GM23338 (cell line): ENCODE measurements around the gene UPF2. TPM values are rescaled to one million over a fixed set of nuclear protein-coding genes. Genes with fewer than 3 reads are reported as not detected.

Experiments used
- ATAC-seq: fragments of 200-7000 bp; cut with Tn5 transposase; 3 replicates; pipeline ENCODE4 v1.9.1; 2020
- DNase-seq: peaks from one replicate; pipeline ENCODE4 v3.0.0-alpha.2; 2015; ENCODE audit warnings: low spot score
- H2AFZ ChIP-seq: fragments of 200-600 bp; sonication (generic); 2 replicates; pipeline ENCODE4 v1.8.0; 2016; ENCODE audit warnings: antibody characterized with exemption, mild to moderate bottlenecking, moderate library complexity
- H3F3A ChIP-seq: fragments of 200-600 bp; sonication (generic); replicated peaks from 2 replicates; pipeline ENCODE4 v1.8.0; 2017; ENCODE audit warnings: antibody characterized with exemption, mixed run types, low read depth
- H3K27ac ChIP-seq: fragments of 200-600 bp; sonication (generic); 2 replicates; pipeline ENCODE4 v1.6.1; 2016; ENCODE audit warnings: low read depth
- H3K27me3 ChIP-seq: fragments of 200-600 bp; sonication (generic); 2 replicates; pipeline ENCODE4 v1.8.0; 2016; ENCODE audit warnings: mild to moderate bottlenecking, mixed run types, moderate library complexity; ENCODE audit not compliant: insufficient read depth
- H3K36me3 ChIP-seq: fragments of 200-600 bp; sonication (generic); 2 replicates; pipeline ENCODE4 v1.8.0; 2016; ENCODE audit warnings: mild to moderate bottlenecking; ENCODE audit not compliant: insufficient read depth
- H3K4me1 ChIP-seq: fragments of 200-600 bp; sonication (generic); 2 replicates; pipeline ENCODE4 v1.8.0; 2016; ENCODE audit warnings: mild to moderate bottlenecking, moderate library complexity; ENCODE audit not compliant: insufficient read depth
- H3K4me2 ChIP-seq: fragments of 200-600 bp; sonication (generic); 2 replicates; pipeline ENCODE4 v1.7.1; 2017; ENCODE audit warnings: mixed run types
- H3K4me3 ChIP-seq: fragments of 200-600 bp; sonication (generic); 2 replicates; pipeline ENCODE4 v1.6.1; 2016; ENCODE audit warnings: mixed run types
- H3K79me2 ChIP-seq: fragments of 200-600 bp; sonication (generic); replicated peaks from 2 replicates; pipeline ENCODE4 v1.8.0; 2017; ENCODE audit warnings: mild to moderate bottlenecking; ENCODE audit not compliant: insufficient read depth
- H3K9me2 ChIP-seq: fragments of 200-600 bp; sonication (generic); 2 replicates; pipeline ENCODE4 v1.8.0; 2017; ENCODE audit not compliant: insufficient read depth
- H4K20me1 ChIP-seq: fragments of 200-600 bp; sonication (generic); replicated peaks from 2 replicates; pipeline ENCODE4 v1.8.0; 2017; ENCODE audit warnings: mild to moderate bottlenecking; ENCODE audit not compliant: insufficient read depth
- H3K27ac Mint-ChIP-seq: 2 replicates; pipeline ENCODE4 v1.8.0; 2020; ENCODE audit warnings: inconsistent platforms, mild to moderate bottlenecking, moderate library complexity, mixed read lengths
- H3K27me3 Mint-ChIP-seq: 3 replicates; pipeline ENCODE4 v1.8.0; 2022; ENCODE audit warnings: low read depth, mild to moderate bottlenecking, moderate library complexity, mixed read lengths, inconsistent platforms; ENCODE audit not compliant: insufficient read depth, poor library complexity
- H3K36me3 Mint-ChIP-seq: 3 replicates; pipeline ENCODE4 v1.8.0; 2021; ENCODE audit warnings: low read depth, mild to moderate bottlenecking, inconsistent platforms, moderate library complexity, mixed read lengths
- H3K4me1 Mint-ChIP-seq: 3 replicates; pipeline ENCODE4 v1.8.0; 2020; ENCODE audit warnings: mild to moderate bottlenecking, inconsistent platforms, mixed read lengths
- H3K4me3 Mint-ChIP-seq: 3 replicates; pipeline ENCODE4 v1.8.0; 2021; ENCODE audit warnings: moderate library complexity, mild to moderate bottlenecking, inconsistent platforms, mixed read lengths
- H3K9me3 Mint-ChIP-seq: 3 replicates; pipeline ENCODE4 v1.8.0; 2020; ENCODE audit warnings: moderate library complexity, mild to moderate bottlenecking, inconsistent platforms, mixed read lengths
- CREB1 ChIP-seq: fragments of 250-450 bp; sonication (Bioruptor Pico); IDR thresholded peaks from 2 replicates; pipeline ENCODE4 v1.5.0; 2020; ENCODE audit warnings: low read depth, mild to moderate bottlenecking, moderate library complexity
- CTCF ChIP-seq, 2 experiments: fragments of 200-600 bp in 1 of 2; sonication (generic) in 1 of 2; conservative IDR thresholded peaks; 2 replicates each; pipeline versions ENCODE4 v1.5.1 to v1.6.1; 2016 to 2017; ENCODE audit warnings: antibody characterized with exemption in 2 of 2, low read depth in 2 of 2, mild to moderate bottlenecking in 2 of 2, moderate library complexity in 1 of 2
- EZH2 ChIP-seq: fragments of 200-600 bp; sonication (generic); IDR thresholded peaks from one replicate; pipeline ENCODE4 v1.8.0; 2017; ENCODE audit warnings: antibody characterized with exemption, mild to moderate bottlenecking, low read depth; ENCODE audit not compliant: unreplicated experiment
- EZH2phosphoT487 ChIP-seq: fragments of 200-600 bp; sonication (generic); IDR thresholded peaks from one replicate; pipeline ENCODE4 v1.8.1; 2018; ENCODE audit warnings: antibody characterized with exemption; ENCODE audit not compliant: unreplicated experiment
- JUNB ChIP-seq: IDR thresholded peaks from one replicate; pipeline ENCODE4 v1.6.1; 2016; ENCODE audit warnings: antibody characterized with exemption; ENCODE audit not compliant: unreplicated experiment
- NANOG ChIP-seq: IDR thresholded peaks from 2 replicates; pipeline ENCODE4 v1.6.1; 2016; ENCODE audit warnings: antibody characterized with exemption, borderline replicate concordance
- POLR2AphosphoS5 ChIP-seq: IDR thresholded peaks from 2 replicates; pipeline ENCODE4 v1.6.1; 2016; ENCODE audit warnings: antibody characterized with exemption, low read depth
- REST ChIP-seq: IDR thresholded peaks from one replicate; pipeline ENCODE4 v1.6.1; 2018; ENCODE audit warnings: antibody characterized with exemption; ENCODE audit not compliant: unreplicated experiment
- ZNF114 ChIP-seq: fragments of 250-450 bp; sonication (Bioruptor Pico); IDR thresholded peaks from 2 replicates; pipeline ENCODE4 v1.5.0; 2020; ENCODE audit warnings: mild to moderate bottlenecking, moderate library complexity
- ZNF331 ChIP-seq: fragments of 250-450 bp; sonication (Bioruptor Pico); IDR thresholded peaks from 2 replicates; pipeline ENCODE4 v1.5.0; 2020; ENCODE audit warnings: low read depth, mild to moderate bottlenecking, moderate library complexity
- polyA plus RNA-seq: library from polyadenylated mRNA; unstranded; fragments of >200 nt; fragmentation: Nextera tagmentation; extraction: Ambion mirVana; gene quantifications from 2 replicates; pipeline ENCODE4 v1.2.1, GENCODE V29; 2016
- total RNA-seq: library from RNA; depleted of rRNA; stranded (reverse); fragments of >200 nt; shearing (Covaris generic); gene quantifications from 2 replicates; pipeline ENCODE4 v1.2.3, GENCODE V29; 2014

Gene UPF2
- total and polyA plus RNA-seq, 2 experiments from 2014 or later: 29.0 to 78.5 TPM

GRCh38 chr10:12068449-12069269 is 26.1 kb upstream of the UPF2 start, which contains the start of gene DHTKD1:
TSS of gene DHTKD1 (plus strand) at chr10:12068954. CDS start at chr10:12069034, 80 bp downstream.
- Histone ChIP-seq H3K9me2 (no peaks in the 10 kb centered on the region), H2AFZ (peak within 1 kb of the TSS; percentile 0; the same call in 1 of the 2 replicates)

More at GRCh38 chr10:12068449-12069269, 26.1 kb upstream of the UPF2 start, which contains the start of gene DHTKD1:
- Histone ChIP-seq H3K4me1 (peaks cover 12% of the 10 kb centered on the region; the same call in 1 of the 2 replicates), H3K79me2 (peaks cover 47% of the 10 kb centered on the region), H3K36me3 (no peaks in the 10 kb centered on the region), H3K4me2 (peak within 1 kb of the TSS; percentile 86), H4K20me1 (peaks cover 4% of the 10 kb centered on the region; the same call in 1 of the 2 replicates), H3K27ac (peak within 1 kb of the TSS; percentile 95), H3K4me3 (peak within 1 kb of the TSS; percentile 96), H3F3A (no peaks in the 10 kb centered on the region), H3K27me3 (no peaks in the 10 kb centered on the region)
- peak within 1 kb of the TSS; percentile 97 for H3K27ac Mint-ChIP-seq
- H3K36me3 Mint-ChIP-seq: no peaks in the 10 kb centered on the region; the same call in 1 of the 3 replicates
- H3K27me3 Mint-ChIP-seq: peaks cover 8% of the 10 kb centered on the region
- peak; percentile 99 for DNase-seq
- H3K4me3 Mint-ChIP-seq: peak within 1 kb of the TSS; percentile 85
- peaks cover 15% of the 10 kb centered on the region; the same call in 2 of the 3 replicates for H3K4me1 Mint-ChIP-seq
- ATAC-seq: peak; percentile 96
- TF ChIP-seq EZH2phosphoT487 (no peak), POLR2AphosphoS5 (peak; percentile 92), EZH2 (no peak), ZNF114 (CRISPR knock-in tag) (no peak), ZNF331 (no peak), JUNB (no peak), CTCF (conservative IDR thresholded peaks at IDR 0.05; ENCODE audit: low read depth in 2 of 2) (0 out of 4 replicates have a peak, but pooled peaks have one; percentile 0 to 17), CREB1 (no peak), NANOG (no peak), REST (no peak)
- no peaks in the 10 kb centered on the region for H3K9me3 Mint-ChIP-seq
